HepG2 (cell line): ENCODE data around the gene ITPR1. TPM values are rescaled to one million over a fixed set of nuclear protein-coding genes. Genes with fewer than 3 reads are reported as not detected.

Source experiments
- ATAC-seq: fragments of 200-7000 bp; cut with Tn5 transposase; 3 replicates; pipeline ENCODE4 v1.9.1; 2020; ENCODE audit warnings: mild to moderate bottlenecking, moderate library complexity
- BruUV-seq: library from RNA; stranded (reverse); fragments of 400-500 nt; replicated peaks from 2 replicates; lab custom pipeline; 2021; lab: Mats Ljungman, UMichigan
- CTCF ChIA-PET: fragments of 300-600 bp; formaldehyde crosslinking; extraction: SDS; loops from one replicate; lab custom pipeline; 2021; ENCODE audit warnings: low total read pairs, inconsistent platforms, low intra/inter-chr PET ratio; lab: Yijun Ruan, JAX
- POLR2A ChIA-PET: fragments of 350-600 bp; sonication (Branson Sonifier 250); formaldehyde crosslinking; loops from one replicate; lab custom pipeline; 2020; ENCODE audit warnings: antibody characterized with exemption, inconsistent platforms; lab: Yijun Ruan, JAX
- DNase-seq: peaks from one replicate; pipeline ENCODE4 v3.0.0-alpha.2; 2015; ENCODE audit warnings: low spot score
- FAIRE-seq: peaks from 3 replicates; lab custom pipeline; 2011; peaks lifted over from hg19 to GRCh38; lab: Jason Lieb, UNC
- H2AFZ ChIP-seq: one replicate; pipeline ENCODE4 v1.6.1; 2011; ENCODE audit warnings: low read length, inconsistent platforms
- H3K27ac ChIP-seq: fragments of 300-600 bp; 3 replicates; pipeline ENCODE4 v1.8.0; 2011; ENCODE audit warnings: mixed run types, mild to moderate bottlenecking, mixed read lengths, low read length, inconsistent platforms; ENCODE audit not compliant: insufficient read depth; ENCODE audit errors: extremely low read length
- H3K27me3 ChIP-seq, 2 experiments: fragments of 200-600 bp in 1 of 2; 2 replicates in 1 of 2; 3 replicates in 1 of 2; pipeline versions ENCODE4 v1.6.0 to v1.8.0; 2011; ENCODE audit warnings: low read length in 2 of 2, mild to moderate bottlenecking in 2 of 2, moderate library complexity in 2 of 2, inconsistent platforms in 1 of 2; ENCODE audit not compliant: insufficient read depth in 2 of 2, control insufficient read depth in 1 of 2
- H3K36me3 ChIP-seq, 2 experiments: fragments of 200-600 bp in 1 of 2; replicated peaks in 1 of 2; 2 replicates in 1 of 2; 3 replicates in 1 of 2; pipeline versions ENCODE4 v1.5.1 to v1.8.0; 2011; ENCODE audit warnings: low read length in 2 of 2, inconsistent platforms in 1 of 2; ENCODE audit not compliant: insufficient read depth in 2 of 2, control insufficient read depth in 1 of 2
- H3K4me1 ChIP-seq: 2 replicates; pipeline ENCODE4 v1.5.1; 2012; ENCODE audit warnings: low read length, inconsistent platforms; ENCODE audit not compliant: insufficient read depth
- H3K4me2 ChIP-seq: 2 replicates; pipeline ENCODE4 v1.6.0; 2011; ENCODE audit warnings: low read depth, low read length, inconsistent platforms
- H3K4me3 ChIP-seq, 3 experiments: fragments of 200-600 bp in 1 of 3; sonication (generic), shearing (Covaris generic) in 1 of 3; replicated peaks in 1 of 3; 2 replicates each; pipeline ENCODE4 v1.5.1; 2011 to 2016; ENCODE audit warnings: low read length in 3 of 3, inconsistent platforms in 2 of 3, low read depth in 2 of 3, mild to moderate bottlenecking in 2 of 3, control low read depth in 1 of 3, mixed read lengths in 1 of 3; ENCODE audit not compliant: insufficient read depth in 1 of 3
- H3K79me2 ChIP-seq: one replicate; pipeline ENCODE4 v1.6.1; 2011; ENCODE audit warnings: low read length, inconsistent platforms; ENCODE audit not compliant: insufficient read depth
- H3K9ac ChIP-seq: 2 replicates; pipeline ENCODE4 v1.6.0; 2011; ENCODE audit warnings: mild to moderate bottlenecking, low read depth, low read length, inconsistent platforms; ENCODE audit not compliant: insufficient read depth
- H3K9me3 ChIP-seq: 2 replicates; pipeline ENCODE4 v1.5.1; 2012; ENCODE audit warnings: mild to moderate bottlenecking, low read length
- H4K20me1 ChIP-seq: 2 replicates; pipeline ENCODE4 v1.6.0; 2011; ENCODE audit warnings: inconsistent platforms, mild to moderate bottlenecking, low read length, moderate library complexity; ENCODE audit not compliant: insufficient read depth
- BRCA1 ChIP-seq: sonication (generic); formaldehyde crosslinking; IDR thresholded peaks from 2 replicates; pipeline ENCODE4 v1.4.0; 2020; ENCODE audit warnings: missing genetic modification reagents
- HDAC1 ChIP-seq: sonication (generic); formaldehyde crosslinking; IDR thresholded peaks from 2 replicates; pipeline ENCODE4 v1.5.1; 2020; ENCODE audit warnings: mild to moderate bottlenecking, missing genetic modification reagents
- HNF4A ChIP-seq: sonication (generic); formaldehyde crosslinking; IDR thresholded peaks from 2 replicates; pipeline ENCODE4 v1.4.0; 2020; ENCODE audit warnings: missing genetic modification reagents
- IRF2 ChIP-seq: IDR thresholded peaks from 2 replicates; pipeline ENCODE4 v1.6.1; 2018; ENCODE audit warnings: missing genetic modification reagents, missing compliant biosample characterization
- SIX1 ChIP-seq: sonication (generic); formaldehyde crosslinking; IDR thresholded peaks from 2 replicates; pipeline ENCODE4 v1.4.0; 2020; ENCODE audit warnings: missing genetic modification reagents, borderline replicate concordance
- ZNF230 ChIP-seq: sonication (generic); formaldehyde crosslinking; IDR thresholded peaks from 2 replicates; pipeline ENCODE4 v1.4.0; 2020; ENCODE audit warnings: mild to moderate bottlenecking, missing genetic modification reagents
- ZNF652 ChIP-seq: IDR thresholded peaks from 2 replicates; pipeline ENCODE4 v1.6.1; 2016; ENCODE audit warnings: low read depth, borderline replicate concordance
- ZSCAN25 ChIP-seq: sonication (generic); formaldehyde crosslinking; IDR thresholded peaks from 2 replicates; pipeline ENCODE4 v1.8.0; 2022; ENCODE audit warnings: mild to moderate bottlenecking, missing genetic modification reagents
- WGBS: methylation state at CpG from one replicate; pipeline ENCODE4 v1.1.6; 2017; ENCODE audit warnings: low lambda C conversion rate; 5-methylcytosine and 5-hydroxymethylcytosine counted together
- in situ Hi-C: cut with HindIII; loops from 2 replicates; pipeline ENCODE4 v1.10.0; 2017; ENCODE audit warnings: low pct_unique_long_range_greater_than_20kb; ENCODE audit not compliant: extremely low pct_ligation_motif_present
- intact Hi-C: fragments of 100-400 bp; cut with micrococcal nuclease; formaldehyde crosslinking; loops from one replicate; pipeline ENCODE4 v1.10.0; 2022; ENCODE audit not compliant: unreplicated experiment
- polyA plus RNA-seq, 8 experiments: library from polyadenylated mRNA; depleted of rRNA in 3 of 8; stranded (reverse) in 7 of 8; unstranded in 1 of 8; fragments of >200 nt; fragmentation: Illumina TruSeq in 4 of 8; extraction: Trizol in 4 of 8; gene quantifications; 2 replicates each; pipeline versions ENCODE4 v1.2.1 to v1.2.3, GENCODE V29; 2011 to 2016; ENCODE audit warnings: low read depth in 4 of 8, missing spikeins in 1 of 8, mixed read lengths in 1 of 8; ENCODE audit not compliant: insufficient read depth in 1 of 8
- total RNA-seq, 5 experiments: library from RNA; depleted of rRNA; stranded (reverse); fragments of >200 nt; fragmentation: Illumina TruSeq; extraction: Trizol; gene quantifications; 2 replicates each; pipeline ENCODE4 v1.2.3, GENCODE V29; 2016; ENCODE audit warnings: low read depth in 1 of 5
- TF ChIP-seq, protein P1 (sequence below): sonication (generic); formaldehyde crosslinking; IDR thresholded peaks from 2 replicates; pipeline ENCODE4 v1.5.1; 2020; ENCODE audit warnings: mild to moderate bottlenecking, missing genetic modification reagents, moderate library complexity

The ITPR1 gene
- total and polyA plus RNA-seq, 2 of the 13 experiments (the other 11 are each of a cell fraction or from before 2014, with no cell fraction given), result 10.0 to 11.4 TPM

DNA sequence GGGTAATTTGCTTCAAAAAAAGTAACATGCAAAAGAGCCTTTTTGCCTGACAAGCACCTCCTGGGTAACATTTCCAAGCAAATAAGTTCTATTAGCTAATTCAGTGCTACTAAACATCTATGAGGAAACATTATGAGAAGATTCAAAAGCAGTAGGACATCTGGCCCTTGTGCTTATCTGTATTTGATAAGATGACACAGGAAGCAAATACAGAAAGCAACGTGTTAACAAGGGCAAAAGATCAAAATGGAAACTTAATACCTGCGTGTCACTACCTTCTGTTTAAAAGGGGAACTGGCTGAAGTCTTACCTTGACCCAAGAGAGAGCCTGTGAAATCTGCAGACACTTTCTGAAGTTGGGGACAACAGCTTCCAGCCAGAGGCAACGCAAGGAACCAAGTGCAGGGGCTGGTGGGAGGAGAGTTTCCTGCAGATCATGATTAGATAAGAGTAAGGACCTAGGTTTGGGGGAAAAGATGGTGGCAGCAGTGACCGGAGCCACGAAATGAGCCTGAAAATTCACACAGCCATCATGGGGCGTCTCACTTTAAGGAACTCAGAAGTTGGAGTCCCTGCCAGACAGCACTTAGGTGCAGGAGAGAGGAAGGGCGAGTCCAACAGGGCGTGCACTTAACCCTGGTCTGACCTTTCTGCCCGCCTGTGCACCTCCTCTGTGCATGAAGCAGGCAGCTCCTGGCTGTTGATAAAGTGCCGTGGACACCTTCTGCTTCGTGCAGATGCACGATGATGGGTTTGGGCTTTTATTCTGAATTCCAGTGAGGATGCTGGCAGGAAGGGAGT lies 332.5 kb downstream of the ITPR1 start:
- intact Hi-C loops, result no loop called here
- H3K4me2 ChIP-seq, result no peak overlapping the region
- BruUV-seq, result no TSS peak
- peaks cover 0 to 7% of the 10 kb centered on the region in 2 experiments; a peak in 1 of 5 replicates for H3K36me3 ChIP-seq
- no peak overlapping the region for H2AFZ ChIP-seq
- peaks cover 25% of the 10 kb centered on the region for H3K4me1 ChIP-seq
- peak; percentile 17 for DNase-seq
- WGBS, result 82% methylated on average over 12 of the region's 12 CpGs
- FAIRE-seq, result peak; percentile 4
- H3K79me2 ChIP-seq, result no peaks in the 10 kb centered on the region
- no peak overlapping the region for H3K9ac ChIP-seq
- ATAC-seq, result peak; percentile 65
- no peaks in the 10 kb centered on the region for H3K27me3 ChIP-seq
- in situ Hi-C loops, result no loop called here
- TF ChIP-seq, protein P1, sequence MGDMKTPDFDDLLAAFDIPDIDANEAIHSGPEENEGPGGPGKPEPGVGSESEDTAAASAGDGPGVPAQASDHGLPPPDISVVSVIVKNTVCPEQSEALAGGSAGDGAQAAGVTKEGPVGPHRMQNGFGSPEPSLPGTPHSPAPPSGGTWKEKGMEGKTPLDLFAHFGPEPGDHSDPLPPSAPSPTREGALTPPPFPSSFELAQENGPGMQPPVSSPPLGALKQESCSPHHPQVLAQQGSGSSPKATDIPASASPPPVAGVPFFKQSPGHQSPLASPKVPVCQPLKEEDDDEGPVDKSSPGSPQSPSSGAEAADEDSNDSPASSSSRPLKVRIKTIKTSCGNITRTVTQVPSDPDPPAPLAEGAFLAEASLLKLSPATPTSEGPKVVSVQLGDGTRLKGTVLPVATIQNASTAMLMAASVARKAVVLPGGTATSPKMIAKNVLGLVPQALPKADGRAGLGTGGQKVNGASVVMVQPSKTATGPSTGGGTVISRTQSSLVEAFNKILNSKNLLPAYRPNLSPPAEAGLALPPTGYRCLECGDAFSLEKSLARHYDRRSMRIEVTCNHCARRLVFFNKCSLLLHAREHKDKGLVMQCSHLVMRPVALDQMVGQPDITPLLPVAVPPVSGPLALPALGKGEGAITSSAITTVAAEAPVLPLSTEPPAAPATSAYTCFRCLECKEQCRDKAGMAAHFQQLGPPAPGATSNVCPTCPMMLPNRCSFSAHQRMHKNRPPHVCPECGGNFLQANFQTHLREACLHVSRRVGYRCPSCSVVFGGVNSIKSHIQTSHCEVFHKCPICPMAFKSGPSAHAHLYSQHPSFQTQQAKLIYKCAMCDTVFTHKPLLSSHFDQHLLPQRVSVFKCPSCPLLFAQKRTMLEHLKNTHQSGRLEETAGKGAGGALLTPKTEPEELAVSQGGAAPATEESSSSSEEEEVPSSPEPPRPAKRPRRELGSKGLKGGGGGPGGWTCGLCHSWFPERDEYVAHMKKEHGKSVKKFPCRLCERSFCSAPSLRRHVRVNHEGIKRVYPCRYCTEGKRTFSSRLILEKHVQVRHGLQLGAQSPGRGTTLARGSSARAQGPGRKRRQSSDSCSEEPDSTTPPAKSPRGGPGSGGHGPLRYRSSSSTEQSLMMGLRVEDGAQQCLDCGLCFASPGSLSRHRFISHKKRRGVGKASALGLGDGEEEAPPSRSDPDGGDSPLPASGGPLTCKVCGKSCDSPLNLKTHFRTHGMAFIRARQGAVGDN (CRISPR knock-in tag), result 0 out of 2 replicates have a peak, but pooled peaks have one; percentile 11
- 0 out of 2 replicates have a peak, but pooled peaks have one; percentile 25 for TF ChIP-seq HNF4A (CRISPR knock-in tag)
- TF ChIP-seq HDAC1 (CRISPR knock-in tag), result 0 out of 2 replicates have a peak, but pooled peaks have one; percentile 19
- peak; percentile 79 for TF ChIP-seq SIX1 (CRISPR knock-in tag)
- peak; percentile 43; the same call in 1 of the 2 replicates for TF ChIP-seq ZNF652
- TF ChIP-seq ZSCAN25 (CRISPR knock-in tag), result peak; percentile 50; the same call in 1 of the 2 replicates
- TF ChIP-seq IRF2 (CRISPR knock-in tag), result no peak
- no peak for TF ChIP-seq BRCA1 (CRISPR knock-in tag)
- no peak for TF ChIP-seq ZNF230 (CRISPR knock-in tag)
- CTCF ChIA-PET, result no interaction called here
- H3K27ac ChIP-seq, result no peak overlapping the region
- no peaks in the 10 kb centered on the region for H4K20me1 ChIP-seq
- POLR2A ChIA-PET, result no interaction called here
- no peaks in the 10 kb centered on the region for H3K9me3 ChIP-seq
- H3K4me3 ChIP-seq, result no peak overlapping the region
